DMS53 treated with DMSO at 0.1 percent for 48 hours (cell line): Measurements from ENCODE around the gene TMEM14A.
A peak's percentile ranks its signal among the peaks of the same experiment; 100 is the strongest.

ENCODE experiments used
- DNase-seq: peaks from one replicate; lab custom pipeline; 2025; ENCODE audit not compliant: unreplicated experiment; lab: John Stamatoyannopoulos, UW

The TMEM14A gene

GRCh38 chr6:52670502-52671409 lies at the start of gene TMEM14A:
Gene TMEM14A, plus strand, starts transcription at chr6:52671113. Its CDS starts 5,990 bp downstream, at chr6:52677103.
- DNase-seq: peak; percentile 94

GRCh38 chr6:52621631-52622030 lies 49.3 kb upstream of the TMEM14A start:
- no peak for DNase-seq

GRCh38 chr6:52622810-52623209 lies 48.1 kb upstream of the TMEM14A start:
- no peak for DNase-seq

GRCh38 chr6:52632011-52632410 lies 38.9 kb upstream of the TMEM14A start:
- DNase-seq: no peak

GRCh38 chr6:52634211-52634610 lies 36.7 kb upstream of the TMEM14A start:
- DNase-seq: no peak

GRCh38 chr6:52635049-52635577 lies 35.8 kb upstream of the TMEM14A start:
- no peak for DNase-seq

GRCh38 chr6:52636830-52637229 lies 34.1 kb upstream of the TMEM14A start:
- DNase-seq: no peak

- no peak for DNase-seq
Measured at GRCh38 chr6:52639493-52639892, 31.4 kb upstream of the TMEM14A start.

GRCh38 chr6:52640170-52640569 lies 30.7 kb upstream of the TMEM14A start:
- DNase-seq: no peak

- DNase-seq: no peak
Measured at GRCh38 chr6:52640916-52641315, 30.0 kb upstream of the TMEM14A start.

- no peak for DNase-seq
Measured at GRCh38 chr6:52641388-52641787, 29.5 kb upstream of the TMEM14A start.

GRCh38 chr6:52641826-52642225 lies 29.1 kb upstream of the TMEM14A start:
- DNase-seq: no peak

- no peak for DNase-seq
Measured at GRCh38 chr6:52642368-52642767, 28.5 kb upstream of the TMEM14A start.

- no peak for DNase-seq
Measured at GRCh38 chr6:52643158-52643557, 27.8 kb upstream of the TMEM14A start.

- no peak for DNase-seq
Measured at GRCh38 chr6:52644253-52644652, 26.7 kb upstream of the TMEM14A start.

- no peak for DNase-seq
Measured at GRCh38 chr6:52645976-52646375, 24.9 kb upstream of the TMEM14A start.

- DNase-seq: no peak
Measured at GRCh38 chr6:52647199-52647598, 23.7 kb upstream of the TMEM14A start.

- no peak for DNase-seq
Measured at GRCh38 chr6:52649536-52650160, 21.3 kb upstream of the TMEM14A start.

- DNase-seq: no peak
Measured at GRCh38 chr6:52650941-52651340, 20.0 kb upstream of the TMEM14A start.

- DNase-seq: no peak
Measured at GRCh38 chr6:52653151-52653550, 17.8 kb upstream of the TMEM14A start.

- no peak for DNase-seq
Measured at GRCh38 chr6:52654007-52654406, 16.9 kb upstream of the TMEM14A start.

- DNase-seq: no peak
Measured at GRCh38 chr6:52654592-52654991, 16.3 kb upstream of the TMEM14A start.
